Myocyte (in vitro differentiated cells): ENCODE measurements around the gene THBS1. TPM values are rescaled to one million over a fixed set of nuclear protein-coding genes. Genes with fewer than 3 reads are reported as not detected.

Experiments used
- DNase-seq: peaks from one replicate; pipeline ENCODE4 v3.0.0-alpha.2; 2012; ENCODE audit warnings: low read depth
- total RNA-seq: library from RNA; depleted of rRNA; stranded (reverse); fragments of >200 nt; gene quantifications from 2 replicates; pipeline ENCODE4 v1.2.3, GENCODE V29; 2014

The THBS1 gene
- total RNA-seq, 1 donor from 2014 or later: 1,149 TPM

DNA sequence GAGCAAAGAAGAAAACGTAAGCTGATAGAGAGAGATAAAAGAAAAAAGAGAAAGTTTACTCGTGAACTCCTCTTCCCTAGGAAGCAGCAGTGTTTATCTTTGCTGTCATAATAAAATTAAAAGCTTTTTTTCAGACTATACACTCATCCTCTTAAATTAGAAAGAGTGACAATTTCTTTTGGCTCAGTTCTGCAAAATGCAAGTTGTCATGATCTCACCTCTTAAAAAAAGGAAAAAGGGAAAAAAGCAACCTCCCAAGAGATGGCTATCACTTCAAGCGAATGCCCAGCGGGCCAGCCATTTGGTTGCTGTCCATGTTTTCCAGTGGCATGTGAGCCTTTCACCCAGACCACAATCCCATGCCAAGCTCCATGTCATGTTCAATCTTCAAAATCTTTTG lies 7.0 kb upstream of the THBS1 start:
- peak; percentile 43 for DNase-seq

DNA sequence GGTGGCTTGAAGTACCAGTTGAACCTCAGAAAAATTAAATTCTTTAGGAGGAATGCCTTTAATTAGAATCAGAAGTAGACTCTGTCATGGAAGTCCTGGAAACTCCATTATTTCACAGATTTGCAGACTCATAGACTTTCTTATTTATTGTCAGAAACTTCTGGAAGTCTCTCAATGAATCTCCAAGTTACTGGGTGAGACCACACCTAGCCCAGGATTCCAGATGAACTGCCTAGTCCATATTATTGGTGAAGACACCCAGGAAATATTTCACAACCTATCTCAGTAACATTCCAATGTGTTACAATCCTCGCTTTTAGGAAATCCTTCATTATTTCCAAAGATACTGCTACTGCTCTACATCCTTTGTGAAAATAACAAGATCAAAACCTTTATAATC lies 6.5 kb upstream of the THBS1 start:
- no peak for DNase-seq

DNA sequence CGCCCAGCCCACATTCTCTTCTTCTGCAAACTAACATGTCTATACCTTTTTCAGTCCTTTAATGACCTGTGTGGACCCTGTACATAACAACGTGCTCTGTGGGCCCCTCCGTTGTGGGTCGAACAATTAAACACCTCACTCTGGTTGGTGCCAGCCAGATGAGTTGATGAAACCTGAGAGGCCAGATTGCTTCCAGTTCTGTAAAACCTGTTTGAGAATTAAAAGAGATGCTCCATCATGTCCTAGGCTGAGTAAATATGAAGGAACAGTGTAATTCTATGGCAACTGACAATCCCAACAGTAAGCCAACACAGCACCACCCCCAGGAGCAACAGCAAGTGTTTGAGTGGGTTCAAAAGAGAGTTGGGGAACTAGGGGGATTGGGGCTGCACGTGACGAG lies 5.7 kb upstream of the THBS1 start:
- no peak for DNase-seq

DNA sequence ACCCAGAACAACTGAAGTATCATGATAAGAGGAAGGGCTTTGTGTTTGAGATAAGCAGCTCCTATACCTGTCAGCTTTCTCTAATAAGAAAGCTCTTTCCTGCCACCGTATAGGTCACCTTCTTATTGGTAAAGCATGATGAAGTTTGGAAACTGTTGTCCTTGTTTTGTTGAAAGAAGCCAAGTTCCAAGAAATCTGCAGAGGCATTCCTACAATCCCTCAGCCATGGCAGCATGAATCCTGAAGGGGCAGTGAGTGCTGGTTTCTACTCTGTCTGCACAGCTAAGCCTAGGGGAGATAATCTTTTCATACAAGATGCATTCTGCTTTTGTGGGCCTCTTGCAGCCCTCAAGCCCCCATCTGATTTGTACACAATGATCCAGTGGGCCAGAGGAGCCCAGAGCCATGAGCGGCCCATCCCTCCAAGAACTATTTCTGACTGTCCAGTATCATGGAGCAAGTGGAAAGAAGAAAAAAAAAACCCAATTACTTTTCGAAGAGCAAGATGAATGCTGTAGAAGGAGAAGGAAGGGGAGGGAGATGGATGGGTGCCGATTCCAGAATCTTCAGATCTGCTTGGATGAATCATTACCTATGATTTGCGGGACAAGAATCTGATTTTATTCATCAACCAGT lies 1.9 kb upstream of the THBS1 start:
- peak; percentile 62 for DNase-seq

DNA sequence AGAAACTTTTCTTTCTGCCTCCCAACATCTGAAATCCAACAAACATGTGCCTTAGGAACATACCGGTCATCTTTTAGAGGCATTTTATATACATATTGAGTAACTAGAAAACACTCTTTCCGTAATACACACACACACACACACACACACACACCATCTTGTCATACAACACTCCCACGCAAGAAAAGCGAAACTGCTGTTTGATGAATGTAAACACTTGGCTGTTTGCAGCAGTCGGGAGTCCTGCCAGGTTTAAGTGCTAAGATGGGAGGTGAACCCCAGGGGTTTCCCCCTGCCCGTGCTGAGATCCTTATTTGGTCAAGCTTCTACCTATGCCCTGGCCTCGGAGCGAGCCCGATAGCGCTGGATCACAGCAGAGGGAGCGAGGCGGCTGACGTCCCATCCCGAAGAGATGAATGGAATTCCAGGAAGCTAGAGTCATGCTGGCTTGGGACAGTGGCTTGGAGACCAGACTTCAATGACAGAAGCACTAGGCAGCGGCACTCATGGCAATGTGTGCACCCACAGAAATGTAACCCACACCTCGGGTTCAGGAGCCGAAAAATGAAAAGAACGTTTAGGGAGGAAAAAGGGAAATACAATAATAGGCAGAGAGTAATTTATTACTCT lies 1.3 kb upstream of the THBS1 start:
- peak; percentile 99 for DNase-seq

DNA sequence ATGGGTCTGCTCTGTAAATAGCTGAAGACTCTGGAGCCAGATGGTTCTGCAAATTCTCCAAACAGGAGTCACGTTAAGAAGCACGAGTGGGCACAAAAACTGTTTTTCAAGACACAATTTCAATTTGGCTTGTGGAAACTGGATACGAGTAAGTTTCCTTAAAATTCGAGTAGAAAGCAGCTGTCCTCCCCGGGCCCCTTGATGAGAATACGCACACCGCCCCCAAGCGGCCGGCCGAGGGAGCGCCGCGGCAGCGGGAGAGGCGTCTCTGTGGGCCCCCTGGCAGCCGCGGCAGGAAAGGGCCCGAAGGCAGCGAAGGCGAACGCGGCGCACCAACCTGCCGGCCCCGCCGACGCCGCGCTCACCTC lies 778 bp upstream of the THBS1 start:
- peak; percentile 97 for DNase-seq

DNA sequence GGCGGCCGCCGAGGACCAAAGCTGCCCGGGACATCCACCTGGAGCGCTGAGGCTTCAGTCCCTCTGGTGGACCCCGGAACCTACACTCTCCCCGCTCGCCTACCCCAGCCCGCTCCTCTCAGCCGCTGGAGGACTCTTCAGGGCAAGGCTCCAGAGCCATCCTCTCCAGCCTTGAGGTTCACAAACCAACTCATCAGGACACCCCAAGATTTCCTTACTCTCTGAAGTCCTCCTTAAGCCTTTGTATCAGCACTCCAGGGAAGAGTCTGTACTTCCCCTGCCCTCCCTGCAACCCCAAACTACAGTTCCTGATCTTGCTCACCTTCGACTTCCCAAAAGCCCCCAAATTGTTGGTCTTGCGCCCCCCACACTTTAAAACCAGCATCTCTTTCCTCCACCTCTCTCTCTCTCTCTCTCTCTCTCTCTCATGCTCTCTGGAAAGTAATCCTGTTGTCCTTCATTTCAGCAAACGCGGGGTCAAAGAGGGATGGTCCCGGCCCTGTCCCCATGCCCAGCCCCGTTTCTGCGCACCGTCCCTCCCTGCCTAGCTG lies 438 bp downstream of the THBS1 start:
- DNase-seq: no peak

DNA sequence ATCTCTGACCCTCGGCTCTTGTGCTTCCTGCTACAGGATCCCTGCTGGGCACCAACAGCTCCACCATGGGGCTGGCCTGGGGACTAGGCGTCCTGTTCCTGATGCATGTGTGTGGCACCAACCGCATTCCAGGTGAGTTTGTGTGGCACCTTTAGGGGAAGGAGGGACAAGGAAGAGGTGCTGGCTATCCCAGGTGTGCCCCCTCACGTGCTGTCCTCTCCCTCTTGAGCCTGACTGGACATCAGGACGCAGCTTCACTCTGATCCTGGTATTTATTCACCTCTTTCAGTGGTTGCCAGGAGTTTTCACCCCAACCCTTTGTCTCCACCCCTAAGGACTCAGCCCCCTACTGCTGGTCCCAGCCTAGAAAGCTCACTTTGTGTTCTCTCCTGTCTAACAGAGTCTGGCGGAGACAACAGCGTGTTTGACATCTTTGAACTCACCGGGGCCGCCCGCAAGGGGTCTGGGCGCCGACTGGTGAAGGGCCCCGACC lies 960 bp downstream of the THBS1 start:
- DNase-seq: peak; percentile 79

DNA sequence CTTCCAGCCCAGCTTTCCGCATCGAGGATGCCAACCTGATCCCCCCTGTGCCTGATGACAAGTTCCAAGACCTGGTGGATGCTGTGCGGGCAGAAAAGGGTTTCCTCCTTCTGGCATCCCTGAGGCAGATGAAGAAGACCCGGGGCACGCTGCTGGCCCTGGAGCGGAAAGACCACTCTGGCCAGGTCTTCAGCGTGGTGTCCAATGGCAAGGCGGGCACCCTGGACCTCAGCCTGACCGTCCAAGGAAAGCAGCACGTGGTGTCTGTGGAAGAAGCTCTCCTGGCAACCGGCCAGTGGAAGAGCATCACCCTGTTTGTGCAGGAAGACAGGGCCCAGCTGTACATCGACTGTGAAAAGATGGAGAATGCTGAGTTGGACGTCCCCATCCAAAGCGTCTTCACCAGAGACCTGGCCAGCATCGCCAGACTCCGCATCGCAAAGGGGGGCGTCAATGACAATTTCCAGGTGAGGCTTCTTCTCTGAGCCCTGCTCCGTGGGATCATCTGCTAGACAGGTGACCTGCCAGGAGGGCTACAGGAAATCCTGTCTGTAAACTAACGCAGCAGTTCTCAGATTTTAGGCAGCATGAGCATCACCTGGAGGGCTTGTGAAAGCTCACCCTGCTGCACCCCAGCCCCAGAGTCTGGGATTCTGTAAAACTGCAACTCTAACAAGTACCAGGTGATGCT lies 1.6 kb downstream of the THBS1 start:
- peak; percentile 82 for DNase-seq

DNA sequence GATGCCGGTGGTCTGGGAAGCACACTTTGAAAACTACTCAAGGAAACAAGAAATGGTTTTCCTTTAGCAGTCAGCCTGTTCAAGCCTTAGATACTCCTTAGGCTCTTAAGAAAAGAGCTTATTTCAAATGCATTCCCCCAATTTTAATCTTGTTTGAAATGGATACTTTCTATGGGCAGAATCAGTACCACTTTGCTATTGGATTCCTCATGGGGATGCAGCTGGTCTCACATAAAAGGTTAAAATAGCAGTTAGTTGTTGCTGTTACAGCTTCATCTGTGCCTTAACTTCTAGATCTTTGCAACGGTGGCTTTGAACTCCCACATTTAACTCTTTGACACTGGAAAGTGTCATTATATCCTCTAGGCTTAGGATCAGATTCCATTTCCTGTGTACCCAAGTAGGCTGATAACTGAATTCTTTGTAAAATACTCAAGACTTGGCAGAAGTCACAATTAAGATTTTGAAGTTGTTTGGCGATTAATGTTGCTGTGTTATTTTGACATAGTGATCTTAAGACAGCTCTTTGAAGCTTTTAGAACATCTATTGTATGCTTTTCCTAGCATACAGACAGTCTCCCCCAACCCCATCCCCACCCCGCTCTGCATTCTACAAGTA lies 2.2 kb downstream of the THBS1 start:
- DNase-seq: no peak

DNA sequence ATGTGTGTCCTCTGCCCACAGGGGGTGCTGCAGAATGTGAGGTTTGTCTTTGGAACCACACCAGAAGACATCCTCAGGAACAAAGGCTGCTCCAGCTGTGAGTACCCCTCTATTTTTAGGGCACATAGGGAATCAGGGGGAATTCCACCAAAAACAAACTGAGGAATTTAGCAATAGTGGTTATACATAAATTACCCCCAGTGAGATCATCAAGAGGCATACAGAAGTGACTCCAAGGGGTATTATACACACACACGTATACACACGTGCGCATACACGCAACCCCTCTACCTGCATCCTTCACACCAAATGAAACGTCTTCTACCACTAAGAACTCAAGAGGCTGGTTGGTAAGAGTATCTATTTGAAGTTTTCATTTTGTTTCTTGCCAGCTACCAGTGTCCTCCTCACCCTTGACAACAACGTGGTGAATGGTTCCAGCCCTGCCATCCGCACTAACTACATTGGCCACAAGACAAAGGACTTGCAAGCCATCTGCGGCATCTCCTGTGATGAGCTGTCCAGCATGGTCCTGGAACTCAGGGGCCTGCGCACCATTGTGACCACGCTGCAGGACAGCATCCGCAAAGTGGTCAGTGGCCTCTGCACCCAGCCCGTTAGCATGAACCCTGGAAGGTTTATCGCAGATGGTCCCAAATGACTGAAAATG lies 2.9 kb downstream of the THBS1 start:
- DNase-seq: peak; percentile 83

DNA sequence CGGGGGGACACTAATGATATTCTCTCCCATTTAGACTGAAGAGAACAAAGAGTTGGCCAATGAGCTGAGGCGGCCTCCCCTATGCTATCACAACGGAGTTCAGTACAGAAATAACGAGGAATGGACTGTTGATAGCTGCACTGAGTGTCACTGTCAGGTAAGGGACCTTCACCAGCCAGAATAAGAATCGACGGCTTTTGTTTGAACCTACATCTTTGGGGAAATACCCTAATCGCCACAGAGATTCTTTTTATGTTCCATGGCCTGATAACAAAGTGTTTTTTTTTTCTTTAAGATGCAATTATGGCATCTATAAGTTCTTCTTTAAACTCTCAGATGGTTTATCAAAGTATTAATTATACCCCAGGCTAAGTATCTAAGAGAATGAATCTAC lies 3.4 kb downstream of the THBS1 start:
- DNase-seq: no peak

DNA sequence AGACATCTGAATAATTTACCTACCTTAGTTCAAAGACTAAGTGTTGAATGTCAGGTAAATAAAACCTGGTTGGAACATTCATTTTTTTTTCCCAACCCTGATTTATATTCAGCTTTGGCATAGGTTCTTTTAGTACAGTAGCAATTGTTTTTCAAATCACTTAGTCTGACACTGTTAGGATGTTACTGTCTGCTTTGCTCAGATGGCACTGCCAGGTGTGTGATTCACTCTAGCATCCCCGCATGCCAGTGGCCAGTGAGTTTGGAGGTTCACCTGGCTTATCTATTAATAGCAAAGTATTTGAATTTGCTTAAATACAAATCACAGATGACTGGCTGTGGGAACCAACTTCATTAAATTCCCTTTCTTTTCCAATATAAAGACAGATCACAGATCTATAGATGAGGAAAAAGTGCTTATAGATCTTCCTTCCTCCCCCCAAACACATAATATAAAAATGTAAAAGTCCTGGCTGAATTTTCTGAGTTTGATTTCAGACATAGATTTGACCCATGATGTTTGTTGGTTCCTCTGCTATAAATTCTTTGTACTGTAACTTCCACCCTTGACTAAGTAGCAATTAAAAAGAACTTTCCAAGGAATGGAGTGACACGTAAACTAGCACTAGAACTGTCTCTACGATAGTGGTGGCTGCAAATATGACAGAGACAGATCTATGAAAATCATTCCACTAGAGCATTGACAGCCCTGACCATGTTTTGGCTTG lies 3.9 kb downstream of the THBS1 start:
- peak; percentile 49 for DNase-seq

DNA sequence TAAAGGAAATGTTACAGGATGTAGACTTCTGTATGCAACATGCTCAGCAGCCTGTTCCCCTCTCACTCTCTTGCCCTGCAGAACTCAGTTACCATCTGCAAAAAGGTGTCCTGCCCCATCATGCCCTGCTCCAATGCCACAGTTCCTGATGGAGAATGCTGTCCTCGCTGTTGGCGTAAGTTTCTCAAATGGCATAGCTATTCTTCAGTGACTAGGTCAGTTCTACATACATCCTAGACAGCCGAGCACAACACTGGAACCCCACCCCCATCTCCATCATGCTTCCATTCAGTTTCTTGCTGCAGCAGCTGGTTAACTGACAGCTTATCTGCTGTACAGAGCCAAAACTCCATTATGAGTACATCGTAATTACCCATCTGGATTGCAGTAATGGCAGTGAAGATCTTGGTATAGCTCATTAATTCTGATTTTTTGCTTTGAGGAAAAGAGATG lies 4.5 kb downstream of the THBS1 start:
- DNase-seq: no peak

DNA sequence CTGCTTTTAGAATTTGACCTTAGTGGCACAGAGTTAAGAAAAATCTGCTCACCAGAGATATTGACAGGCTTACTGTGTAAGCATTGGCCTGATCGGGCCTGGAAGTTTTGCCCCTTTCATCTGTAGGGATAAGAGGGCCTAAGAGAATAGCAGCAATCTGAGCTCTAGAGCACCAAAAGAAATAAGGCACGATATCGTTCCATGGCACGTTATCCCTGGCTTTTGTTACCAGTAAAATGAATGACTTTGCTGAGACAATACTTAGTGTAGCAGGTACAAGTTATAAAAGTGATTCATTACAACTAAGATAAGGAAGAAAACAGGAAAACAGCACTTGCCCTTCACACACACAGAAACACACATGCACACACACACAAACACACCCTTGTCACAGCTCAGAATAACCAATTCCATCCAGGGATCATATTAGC lies 5.0 kb downstream of the THBS1 start:
- DNase-seq: peak; percentile 38

DNA sequence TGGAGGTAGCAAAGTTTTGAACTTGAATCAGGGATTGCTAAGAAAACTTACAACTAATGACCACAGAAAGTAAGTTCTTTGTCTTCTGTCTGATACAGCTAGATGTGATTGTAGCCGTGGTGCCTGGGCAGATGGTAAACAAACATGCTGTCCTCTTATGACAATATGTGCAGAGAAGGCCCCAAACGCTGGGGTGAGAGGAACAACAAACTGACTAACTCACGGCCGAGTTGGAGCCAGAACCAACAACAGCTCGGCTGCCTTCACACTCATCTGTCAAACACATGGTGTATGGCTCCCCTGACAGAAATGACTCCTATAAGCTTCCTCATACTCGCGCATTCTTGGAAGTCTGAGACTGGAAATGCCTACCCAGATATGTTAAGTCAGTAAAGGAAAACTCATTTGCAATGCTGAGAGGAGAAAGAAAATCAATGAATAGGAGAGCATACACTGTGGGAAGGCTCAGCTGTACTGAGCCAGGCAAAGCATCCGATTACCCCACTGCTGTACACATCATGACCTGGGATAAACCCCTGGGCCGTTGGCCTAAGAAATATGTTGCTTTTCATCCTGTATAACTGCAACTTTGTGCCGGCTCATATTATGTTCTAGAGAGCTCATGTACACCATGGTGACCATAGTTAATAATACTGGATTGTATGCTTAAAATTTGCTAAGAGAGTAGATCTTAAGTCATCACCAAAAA lies 5.7 kb downstream of the THBS1 start:
- peak; percentile 64 for DNase-seq

DNA sequence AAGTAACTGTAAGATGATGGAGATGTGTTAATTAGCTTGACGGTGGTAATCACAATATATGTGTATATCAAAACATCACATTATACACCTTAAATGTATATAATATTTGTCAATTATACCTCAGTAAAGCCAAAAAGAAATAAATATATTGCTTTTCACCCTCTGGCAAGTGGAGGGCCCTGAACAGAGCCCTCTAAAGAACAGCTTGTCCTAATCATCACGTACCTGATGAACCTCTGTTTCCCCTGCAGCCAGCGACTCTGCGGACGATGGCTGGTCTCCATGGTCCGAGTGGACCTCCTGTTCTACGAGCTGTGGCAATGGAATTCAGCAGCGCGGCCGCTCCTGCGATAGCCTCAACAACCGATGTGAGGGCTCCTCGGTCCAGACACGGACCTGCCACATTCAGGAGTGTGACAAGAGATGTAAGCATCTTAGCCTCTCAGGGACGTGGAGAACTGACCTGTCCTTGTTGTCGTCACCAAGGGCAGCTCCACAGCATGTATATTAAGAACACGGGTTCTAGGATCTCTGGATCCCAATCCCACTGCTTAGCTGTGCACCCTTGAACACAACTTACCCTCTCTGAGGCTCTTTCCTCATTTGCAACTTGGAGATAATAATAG lies 6.3 kb downstream of the THBS1 start:
- peak; percentile 61 for DNase-seq

DNA sequence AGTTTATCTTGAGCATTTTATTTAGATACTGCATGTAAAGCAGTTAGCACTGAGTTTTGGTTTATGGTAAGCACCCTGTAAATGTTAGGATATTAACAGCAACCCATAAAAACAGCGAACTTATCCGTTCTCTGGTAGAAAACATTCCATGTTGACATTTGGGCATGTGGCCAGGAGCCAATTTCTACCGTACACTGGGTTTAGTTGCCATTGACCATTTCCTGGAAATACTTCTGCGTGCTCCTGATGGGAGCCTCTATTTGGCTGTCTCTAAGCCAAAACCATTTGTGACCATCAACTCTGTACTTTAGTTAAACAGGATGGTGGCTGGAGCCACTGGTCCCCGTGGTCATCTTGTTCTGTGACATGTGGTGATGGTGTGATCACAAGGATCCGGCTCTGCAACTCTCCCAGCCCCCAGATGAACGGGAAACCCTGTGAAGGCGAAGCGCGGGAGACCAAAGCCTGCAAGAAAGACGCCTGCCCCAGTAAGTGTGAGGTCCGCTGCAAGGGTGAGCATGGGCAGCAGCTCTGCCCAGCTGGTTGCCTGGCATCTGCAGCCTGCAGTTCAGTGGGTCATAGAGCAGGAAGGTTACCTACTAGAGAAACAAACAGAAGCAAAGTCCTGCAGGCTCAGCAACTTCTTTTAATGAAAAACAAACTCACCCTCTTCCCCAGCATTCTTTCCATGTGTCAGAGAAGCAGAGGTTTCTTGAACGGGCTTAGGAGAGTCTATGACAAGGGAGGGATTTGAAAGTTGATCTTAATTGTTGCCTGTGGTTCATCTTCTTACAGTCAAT lies 7.1 kb downstream of the THBS1 start:
- no peak for DNase-seq
